Cardiac septum (tissue), 1 donor: ENCODE data around the gene ROR2. TPM values are rescaled to one million over a fixed set of nuclear protein-coding genes. Genes with fewer than 3 reads are reported as not detected.

Source experiments
- DNase-seq: peaks from one replicate; pipeline ENCODE4 v3.0.0-alpha.2; 2020; ENCODE audit warnings: low spot score
- intact Hi-C: fragments of 100-400 bp; cut with DNase I; formaldehyde crosslinking; loops from one replicate; pipeline ENCODE4 v1.14.0; 2022
- total RNA-seq: library from RNA; stranded (reverse); fragmentation: NEBNext Ultra II Directional; extraction: Animal tissue kit (Norgen Biotek cat#: 25700); gene quantifications from one replicate; pipeline ENCODE4 v1.2.1, GENCODE V29; 2021
- donor health status: DM: no; HTN: no; CAD: no.

ROR2 gene
- total RNA-seq, 1 donor from 2014 or later: 0.65 TPM

DNA sequence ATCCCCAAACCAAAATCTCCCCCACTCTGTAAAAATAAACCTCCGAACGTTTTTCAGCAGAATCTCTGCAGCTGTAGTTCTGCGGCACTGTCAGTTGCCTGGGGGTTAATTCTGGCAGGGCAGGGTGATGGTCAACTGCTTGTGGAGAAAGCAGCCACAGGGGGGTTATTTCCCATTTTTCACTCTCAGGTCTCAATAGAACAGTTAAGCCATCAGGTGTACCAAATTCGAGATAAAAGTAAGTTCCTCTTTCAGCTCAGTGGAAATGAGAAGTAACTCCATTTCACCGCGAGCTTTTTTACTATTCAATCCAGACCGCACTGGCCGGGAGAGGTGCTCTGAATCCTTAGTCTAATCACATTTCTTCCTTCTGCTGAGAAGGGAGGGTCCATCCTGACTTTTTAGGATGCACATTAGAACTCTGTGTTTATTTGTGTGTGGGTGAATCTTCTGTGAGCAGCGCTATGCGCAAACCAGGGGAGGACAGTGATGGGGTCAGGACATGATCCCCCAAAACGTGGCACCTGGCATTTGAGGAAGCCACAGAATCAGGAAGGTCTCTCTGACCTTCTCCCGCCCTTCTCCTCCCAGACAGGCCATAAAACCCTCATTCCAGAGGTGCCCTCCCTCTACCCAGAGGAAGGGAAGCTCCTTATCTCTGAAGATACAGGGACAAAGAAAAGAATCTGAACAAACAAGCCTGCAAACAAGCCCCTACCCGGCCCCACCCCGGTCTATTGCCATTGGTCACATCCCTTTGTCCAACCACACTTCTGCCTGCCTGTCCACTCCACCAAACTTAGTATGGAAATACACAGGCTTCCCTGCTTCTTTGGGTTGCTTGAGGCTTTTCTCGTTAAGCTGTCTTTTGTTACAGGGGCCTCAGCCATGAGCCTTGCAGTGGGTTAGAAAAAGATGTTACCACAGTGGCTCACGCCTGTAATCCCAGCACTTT is 229.0 kb downstream of the ROR2 start:
- intact Hi-C loops: no loop called here
- no peak for DNase-seq

DNA sequence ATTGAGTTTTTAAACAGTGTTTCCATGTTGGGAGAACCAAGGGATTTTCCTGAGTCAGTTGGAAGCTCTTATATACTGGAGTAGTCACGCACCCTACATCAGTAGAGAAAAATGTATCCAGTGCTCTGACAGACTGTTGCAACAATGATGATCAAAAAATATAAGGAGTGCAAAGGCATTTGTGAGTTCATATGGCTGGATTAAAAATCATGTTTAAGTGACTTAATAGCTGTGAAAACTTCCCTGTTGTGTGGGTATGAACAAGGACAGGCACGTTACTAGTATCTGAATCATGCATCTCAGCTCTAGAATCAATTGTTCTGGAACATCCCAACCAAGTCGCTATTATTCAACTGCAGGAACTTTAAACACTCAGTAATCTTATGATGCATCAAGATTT is 229.7 kb downstream of the ROR2 start:
- intact Hi-C loops: no loop called here

DNA sequence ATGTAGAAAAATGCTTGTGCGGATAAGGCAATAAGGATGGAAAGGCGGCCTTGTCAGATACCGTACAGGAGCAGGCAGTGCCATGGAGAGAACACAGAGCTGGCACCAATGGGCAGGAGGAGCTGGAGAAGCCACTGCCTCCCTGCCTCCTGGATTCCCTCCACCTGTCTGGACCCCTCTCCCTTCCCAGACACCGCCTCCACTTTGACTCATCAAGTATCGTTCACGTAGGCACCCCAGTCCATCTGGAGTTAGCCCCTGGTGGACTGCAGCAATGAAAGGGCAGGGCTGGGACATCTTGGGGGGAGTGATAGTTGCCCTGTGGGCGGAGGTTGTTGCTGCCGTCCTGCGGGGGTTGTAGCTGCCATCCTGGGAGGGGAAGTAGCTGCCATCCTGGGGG is 232.0 kb downstream of the ROR2 start:
- intact Hi-C loops: no loop called here
- DNase-seq: no peak

More for the DNA sequence above, 229.7 kb downstream of the ROR2 start:
- no peak for DNase-seq

DNA sequence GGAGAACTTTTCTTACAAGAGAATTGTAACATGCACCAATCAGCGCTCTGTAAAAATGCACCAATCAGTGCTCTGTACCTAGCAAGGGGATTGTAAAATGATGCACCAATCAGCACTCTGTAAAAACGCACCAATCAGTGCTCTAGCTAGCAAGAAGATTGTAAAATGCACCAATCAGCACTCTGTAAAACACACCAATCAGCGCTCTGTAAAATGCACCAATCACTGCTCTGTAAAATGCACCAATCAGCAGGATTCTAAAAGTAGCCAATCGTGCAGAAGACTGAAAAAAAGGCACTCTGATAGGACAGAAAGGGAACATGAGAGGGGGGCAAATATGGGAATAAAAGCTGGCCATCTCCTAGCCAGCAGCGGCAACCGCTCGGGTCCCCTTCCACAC is 233.2 kb downstream of the ROR2 start:
- no peak for DNase-seq
- intact Hi-C loops: no loop called here

DNA sequence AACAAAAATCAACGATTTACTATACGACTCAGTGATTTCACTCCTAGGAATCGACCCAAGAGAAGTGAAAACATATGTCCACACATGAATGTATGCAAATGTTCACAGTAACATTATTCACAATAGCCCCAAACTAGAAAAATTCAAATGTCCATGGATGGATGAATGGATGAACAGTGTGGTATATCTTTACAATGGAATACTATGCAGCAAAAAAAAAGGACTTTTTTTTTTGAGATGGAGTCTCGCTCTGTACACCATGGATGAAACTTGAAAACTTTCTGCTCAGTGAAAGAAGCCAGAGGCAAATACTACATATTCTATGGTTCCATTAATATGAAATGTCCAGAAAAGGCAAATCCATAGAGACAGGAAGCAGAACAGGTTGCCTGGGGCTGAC is 233.8 kb downstream of the ROR2 start:
- no peak for DNase-seq
- intact Hi-C loops: no loop called here

DNA sequence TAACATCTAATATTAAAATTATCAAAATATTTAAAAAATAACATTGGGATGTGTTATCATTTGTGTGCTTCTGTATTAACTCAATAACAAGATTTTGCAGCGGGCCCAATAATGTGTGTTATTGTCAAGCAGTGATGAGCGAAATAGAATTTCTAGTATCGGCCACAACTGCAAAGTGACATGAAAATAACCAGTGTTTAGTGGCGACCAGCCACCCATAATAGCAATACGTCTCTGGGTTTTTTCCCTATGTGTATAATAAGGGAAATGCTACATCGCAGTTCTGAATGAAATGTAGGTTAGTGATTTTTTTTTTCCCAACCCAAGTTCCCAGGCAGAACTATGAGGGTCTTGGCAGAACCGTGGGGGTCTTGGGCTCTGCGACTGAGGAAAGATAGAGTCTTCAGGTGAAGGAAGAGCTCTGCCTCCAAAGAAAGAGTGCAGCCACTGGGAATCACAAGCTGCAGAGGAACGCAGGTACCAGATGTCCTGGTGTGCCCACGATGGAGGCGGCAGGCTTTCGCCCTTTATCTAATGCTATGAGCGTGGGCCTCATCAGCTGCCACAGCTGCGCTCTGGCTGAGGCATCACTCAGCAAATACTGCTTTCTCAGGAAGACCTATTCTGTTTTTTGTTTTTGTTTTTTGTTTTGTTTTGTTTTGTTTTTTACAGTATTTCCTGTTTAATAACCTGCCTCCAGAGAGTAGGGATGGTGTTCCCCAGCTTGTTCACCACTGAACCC is 235.0 kb downstream of the ROR2 start:
- DNase-seq: no peak
- intact Hi-C loops: no loop called here

DNA sequence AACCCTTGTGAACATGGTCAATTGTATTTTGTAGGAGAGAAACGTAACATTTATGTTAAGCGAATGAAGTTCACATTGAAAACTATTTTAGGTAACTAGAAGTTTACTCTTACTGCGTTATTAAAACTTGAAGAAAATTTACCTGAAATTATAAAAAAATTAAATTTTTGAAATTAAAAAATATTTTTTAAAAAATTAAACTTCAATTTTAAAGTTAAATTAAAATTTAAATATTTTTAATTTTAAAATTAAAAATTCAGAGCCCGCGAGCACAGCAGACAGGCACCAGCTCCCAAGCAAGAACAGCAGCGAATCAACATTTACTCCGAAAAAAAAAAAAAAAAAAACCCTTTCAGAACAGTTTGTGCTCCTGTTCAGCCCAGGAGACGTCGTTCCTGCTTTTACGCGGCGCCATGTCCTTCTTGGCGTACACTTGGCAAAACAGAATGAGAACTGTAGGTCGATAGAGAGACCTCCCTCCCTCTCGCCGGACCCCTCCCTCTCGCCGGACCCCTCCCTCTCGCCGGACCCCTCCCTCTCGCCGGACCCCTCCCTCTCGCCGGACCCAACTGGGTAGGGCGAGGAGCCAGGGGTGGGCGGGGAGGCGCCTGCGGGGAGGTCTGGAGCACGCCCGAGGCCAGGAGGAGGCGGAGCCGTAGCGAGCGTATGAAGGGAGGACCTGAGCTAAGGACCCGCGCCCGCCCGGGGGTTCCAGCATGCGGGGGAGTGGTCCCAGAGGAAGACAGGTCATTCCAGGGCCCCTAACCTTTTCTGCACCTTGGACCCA is 235.8 kb downstream of the ROR2 start:
- intact Hi-C loops: no loop called here
- DNase-seq: peak; percentile 84

DNA sequence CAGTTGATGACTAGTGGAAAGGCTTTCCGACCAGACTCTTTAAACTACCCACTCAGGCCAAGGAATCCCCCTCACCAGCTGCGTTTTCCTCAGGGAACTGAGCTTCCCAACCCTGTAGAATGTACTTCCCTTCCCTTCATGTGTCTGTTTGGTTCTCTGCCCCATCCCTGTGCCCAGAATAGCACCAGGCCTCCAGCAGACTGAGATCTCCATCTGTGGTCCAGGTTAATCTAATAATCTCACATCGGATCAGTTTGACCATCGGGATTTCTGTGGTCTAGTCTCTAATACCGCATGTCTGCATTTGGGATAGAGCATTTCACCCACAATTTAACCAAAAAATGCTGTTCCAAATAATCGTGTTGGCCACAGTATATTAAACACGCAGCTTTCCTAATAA is 237.2 kb downstream of the ROR2 start:
- intact Hi-C loops: no loop called here

DNA sequence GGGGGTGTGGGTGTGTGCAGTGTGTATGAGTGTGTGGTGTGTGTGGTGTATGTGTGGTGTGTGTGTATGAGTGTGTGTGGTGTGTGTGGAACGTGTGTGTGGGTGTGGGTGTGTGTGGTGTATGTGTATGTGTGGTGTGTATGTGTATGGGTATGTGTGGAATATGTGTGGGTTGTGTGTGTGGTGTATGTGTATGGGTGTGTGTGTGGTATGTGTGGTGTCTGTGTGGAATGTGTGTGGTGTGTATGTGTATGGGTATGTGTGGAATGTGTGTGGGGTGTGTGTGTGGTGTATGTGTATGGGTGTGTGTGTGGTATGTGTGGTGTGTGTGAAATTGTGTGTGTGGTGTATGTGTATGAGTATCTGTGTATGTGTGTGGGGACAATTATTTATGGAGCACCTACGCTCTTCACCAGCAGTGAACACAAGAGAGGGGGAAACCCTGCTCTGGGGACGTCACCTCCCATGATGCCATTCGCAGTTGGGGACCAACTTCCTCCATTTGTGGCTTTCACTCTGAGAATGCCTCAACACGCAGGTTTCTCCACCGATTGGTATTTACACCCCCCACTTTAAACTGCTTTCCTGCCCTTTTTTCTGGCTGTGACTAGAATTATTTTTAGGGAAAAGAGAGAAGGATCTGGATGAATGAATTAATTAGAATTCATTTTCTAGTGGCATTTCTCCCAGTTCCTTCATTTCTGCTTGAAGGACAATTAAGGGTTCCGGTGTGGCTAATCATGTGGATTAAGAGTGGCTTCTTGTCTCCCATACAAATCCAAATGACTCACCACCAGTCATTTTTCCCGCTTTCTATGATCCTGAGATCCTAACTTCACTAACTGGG is 238.1 kb downstream of the ROR2 start:
- DNase-seq: no peak
- intact Hi-C loops: no loop called here

More for the DNA sequence above, 237.2 kb downstream of the ROR2 start:
- no peak for DNase-seq

DNA sequence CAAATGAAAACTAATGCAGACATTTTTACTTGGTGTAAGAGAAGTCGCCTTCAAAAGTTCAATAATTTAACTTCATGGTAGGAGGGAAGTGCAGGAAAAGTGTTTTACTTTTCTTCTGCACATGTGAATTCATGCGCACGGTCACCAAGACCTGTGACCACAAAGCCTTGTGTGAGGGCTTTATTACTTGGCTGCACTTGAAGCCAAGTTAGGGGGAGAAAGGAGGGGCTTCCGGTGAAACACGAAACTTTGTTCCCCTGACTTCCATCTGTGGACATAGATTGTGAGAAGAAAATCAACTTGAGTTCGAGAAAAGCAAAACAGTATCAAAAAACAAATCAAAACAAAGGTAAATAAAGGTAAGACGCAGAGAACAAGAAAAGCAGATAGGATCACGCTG is 239.9 kb downstream of the ROR2 start:
- no peak for DNase-seq
- intact Hi-C loops: no loop called here

DNA sequence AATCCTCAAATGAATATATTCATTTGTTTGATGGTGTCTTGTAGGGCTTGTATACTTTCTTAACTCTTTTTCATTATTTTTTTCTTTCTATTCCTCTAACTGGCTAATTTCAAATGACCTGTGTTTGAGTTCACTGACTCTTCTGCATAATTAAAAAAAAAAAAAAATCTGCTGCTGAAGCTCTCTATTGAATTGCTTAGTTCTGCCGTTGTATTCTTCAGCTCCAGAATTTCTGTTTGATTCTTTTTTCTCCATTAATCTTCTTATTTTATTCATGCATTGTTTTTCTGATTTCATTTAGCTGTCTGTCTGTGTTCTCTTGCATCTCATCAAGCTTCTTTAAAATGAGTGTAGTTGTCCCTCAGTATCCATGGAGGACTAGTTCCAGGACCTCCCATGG is 244.6 kb downstream of the ROR2 start:
- no peak for DNase-seq
- intact Hi-C loops: no loop called here

DNA sequence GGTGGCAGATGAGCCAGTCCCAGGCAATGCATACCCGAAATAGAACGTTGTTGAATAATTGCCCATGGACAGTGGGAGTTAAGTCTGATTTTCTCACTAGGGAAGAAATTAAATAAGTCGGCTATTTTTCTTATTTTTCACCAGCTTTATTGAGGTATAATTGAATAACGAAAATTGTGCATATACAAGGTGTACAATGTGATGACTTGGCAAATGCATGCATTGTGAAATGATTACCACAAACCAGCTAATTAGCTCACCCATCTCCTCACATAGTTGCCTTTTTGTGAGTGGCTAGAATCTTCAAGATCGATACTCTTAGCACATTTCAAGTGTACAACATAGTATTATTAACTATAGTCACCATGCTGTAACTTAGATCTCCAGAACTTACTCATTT is 249.6 kb downstream of the ROR2 start:
- intact Hi-C loops: no loop called here
- DNase-seq: no peak

DNA sequence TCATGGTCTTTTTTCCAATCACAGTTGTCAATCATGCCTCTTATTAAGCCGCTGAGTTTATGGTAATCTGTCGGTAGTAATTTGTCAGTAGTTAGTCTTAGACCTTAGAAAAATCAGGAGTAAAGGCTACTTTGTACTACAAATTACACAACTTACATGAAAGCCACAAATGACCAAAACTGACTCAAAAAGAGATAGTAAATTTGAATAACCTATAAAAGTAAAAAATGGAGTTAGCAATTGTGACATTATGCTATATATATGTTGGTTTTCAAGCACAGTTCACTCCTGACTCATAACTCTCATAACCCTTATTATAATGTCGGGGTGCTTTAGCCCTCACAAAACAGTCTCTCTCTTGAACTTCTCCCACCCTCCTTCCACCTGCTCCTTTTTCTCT is 251.8 kb downstream of the ROR2 start:
- no peak for DNase-seq
- intact Hi-C loops: no loop called here

DNA sequence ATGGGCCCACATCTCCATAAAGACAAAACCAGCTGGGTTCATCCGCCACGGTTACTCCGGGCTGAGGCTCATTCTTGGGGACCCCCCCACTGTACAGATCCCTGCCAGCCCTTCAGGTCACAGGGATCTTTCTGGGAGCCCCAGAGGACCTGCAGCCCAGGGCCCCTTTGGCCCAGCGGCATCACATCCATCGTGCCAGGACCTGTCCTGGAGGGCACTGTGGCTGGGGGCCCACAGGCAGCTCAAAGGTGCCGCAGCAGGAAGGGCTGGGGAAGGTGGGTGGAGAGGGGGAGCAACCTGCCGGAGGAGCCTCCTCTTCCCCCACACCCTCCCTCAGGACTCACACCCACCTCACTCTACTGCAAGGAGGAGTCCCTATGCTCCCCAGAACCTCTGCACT is 252.8 kb downstream of the ROR2 start:
- intact Hi-C loops: no loop called here
- DNase-seq: no peak

DNA sequence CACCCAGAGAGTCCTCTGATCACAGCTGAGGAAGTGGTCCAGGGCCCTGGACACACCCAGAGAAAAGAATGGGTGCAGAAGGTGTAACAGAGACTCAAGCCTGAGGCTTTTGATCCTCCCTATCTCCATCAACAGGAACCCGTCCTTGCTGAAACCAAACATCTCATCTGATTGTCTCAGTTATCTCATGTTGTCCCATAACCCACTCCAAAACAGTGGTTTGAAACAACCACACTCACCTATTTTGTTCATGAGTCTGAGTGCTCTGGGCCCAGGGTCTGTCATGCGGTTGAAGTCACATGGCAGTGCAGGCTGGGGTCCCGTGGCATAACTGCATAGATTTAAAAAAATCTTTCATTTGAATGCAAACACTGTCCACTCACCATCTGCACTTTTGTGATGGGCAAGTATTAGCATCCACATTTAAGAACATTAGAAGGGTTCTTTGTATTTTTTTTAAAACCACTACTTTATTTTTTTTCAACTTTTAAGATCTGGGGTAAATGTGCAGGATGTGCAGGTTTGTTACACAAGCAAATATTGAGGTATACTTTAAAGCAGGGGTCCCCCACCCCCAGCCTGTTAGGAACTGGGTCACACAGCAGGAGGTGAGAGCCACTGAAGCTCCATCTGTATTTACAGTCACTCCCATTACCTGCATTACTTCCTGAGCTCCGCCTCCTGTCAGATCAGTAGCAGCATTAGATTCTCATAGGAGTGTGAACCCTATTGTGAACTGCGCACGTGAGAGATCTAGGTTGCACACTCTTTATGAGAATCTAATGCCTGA is 255.8 kb downstream of the ROR2 start:
- intact Hi-C loops: no loop called here
- no peak for DNase-seq

DNA sequence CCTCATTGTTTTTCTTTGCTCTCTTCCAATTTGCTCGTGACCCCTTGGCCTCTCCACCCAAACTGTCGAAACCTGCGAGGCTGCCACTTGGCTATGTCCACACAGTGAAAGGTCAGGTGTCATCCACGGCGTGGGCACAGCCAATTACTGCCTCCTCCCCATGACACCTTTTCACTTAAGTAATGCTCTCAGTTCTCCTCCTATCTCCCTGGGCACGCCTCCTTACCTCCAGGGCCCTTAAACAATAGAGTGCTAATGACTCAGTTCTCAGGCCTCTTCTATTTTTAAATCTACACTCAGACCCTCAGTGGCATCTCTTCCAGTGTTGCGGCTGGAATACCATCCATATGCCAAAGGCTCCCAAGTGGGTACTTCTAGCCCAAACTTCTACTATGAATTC is 256.8 kb downstream of the ROR2 start:
- DNase-seq: no peak
- intact Hi-C loops: no loop called here

DNA sequence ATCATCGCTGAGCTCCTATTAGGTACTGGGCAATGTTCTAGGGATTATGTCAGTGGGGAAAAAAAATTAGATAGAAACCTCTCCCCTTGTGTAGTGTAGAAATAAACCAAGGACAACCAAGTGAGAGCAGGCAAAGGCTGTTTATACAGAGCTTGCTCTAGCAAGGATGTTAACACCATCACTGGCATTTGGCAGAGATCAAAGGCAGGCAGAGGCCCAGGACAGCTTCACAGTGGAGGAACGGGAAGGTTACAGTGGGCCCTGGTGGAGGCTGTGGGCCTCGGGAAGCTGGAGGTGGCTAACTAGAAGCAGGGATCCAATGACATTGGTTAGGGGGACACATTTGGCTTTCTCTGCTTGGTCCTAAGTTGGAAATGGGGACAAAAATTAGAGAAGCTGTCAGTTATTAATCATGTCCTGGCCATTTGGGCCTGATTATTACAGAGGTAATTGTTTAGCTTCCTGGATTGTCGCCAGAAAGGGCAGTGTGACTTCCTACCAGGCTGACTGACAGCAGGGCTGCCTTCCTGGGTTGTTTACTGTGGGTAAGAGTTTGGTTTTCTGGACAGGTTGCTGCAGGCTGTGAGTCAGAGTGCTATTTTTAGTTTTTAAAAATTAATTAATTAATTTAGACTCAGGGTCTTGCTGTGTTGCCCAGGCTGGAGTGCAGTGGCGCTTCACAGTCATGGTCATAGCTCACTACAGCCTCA is 259.3 kb downstream of the ROR2 start:
- intact Hi-C loops: no loop called here
- DNase-seq: no peak

DNA sequence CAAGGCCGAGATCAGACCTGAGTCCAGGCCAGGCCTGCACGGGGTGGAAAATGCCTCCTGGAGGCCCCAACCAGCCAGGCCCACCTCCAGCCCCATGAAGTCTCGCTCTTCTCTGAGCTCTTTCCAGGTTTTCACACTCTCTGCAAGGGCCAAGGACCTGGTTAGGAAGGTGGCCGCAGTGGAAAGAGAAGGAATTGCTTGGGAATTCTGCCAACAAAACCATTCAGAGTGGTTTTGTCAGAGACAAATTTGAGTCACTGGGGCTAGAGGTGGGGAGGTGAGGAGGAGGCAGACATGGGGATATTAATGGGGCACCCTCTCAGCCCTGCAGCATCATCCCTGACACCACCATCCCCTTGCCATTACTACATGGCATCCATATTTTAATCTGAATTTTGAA is 261.0 kb downstream of the ROR2 start:
- intact Hi-C loops: loop anchor here (10.0 kb wide), 1 partner anchor 654 kb away; no protein-coding TSS in a partner anchor
- DNase-seq: no peak
